Measurements from ENCODE around the gene WNK3. TPM values are rescaled to one million over a fixed set of nuclear protein-coding genes. Genes with fewer than 3 reads are reported as not detected.

The WNK3 gene
- total and polyA plus RNA-seq, 2 of the 13 experiments (the other 11 are each of a cell fraction or from before 2014, with no cell fraction given), result 0.12 to 0.62 TPM

DNA sequence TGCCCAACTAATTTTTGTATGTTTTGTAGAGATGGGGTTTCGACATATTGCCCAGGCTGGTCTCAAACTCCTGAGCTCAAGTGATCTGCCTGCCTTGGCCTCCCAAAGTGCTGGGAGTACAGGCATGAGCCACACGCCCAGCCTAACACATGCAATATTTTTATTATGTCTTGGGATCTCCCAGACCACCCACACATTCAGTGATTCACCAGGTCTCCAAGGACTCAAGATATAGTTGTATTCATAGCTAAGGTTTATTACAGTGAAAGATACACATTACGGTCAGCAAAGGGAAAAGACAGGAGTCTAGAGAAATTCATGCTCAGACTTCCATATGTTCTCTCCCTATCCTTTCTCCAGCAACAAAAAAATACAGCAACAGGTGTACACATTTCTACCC is 149.3 kb downstream of the WNK3 start:
- ATAC-seq, result no peak
- intact Hi-C loops (cut with micrococcal nuclease; ENCODE audit: unreplicated experiment) (no loop called here), in situ Hi-C loops (cut with HindIII; ENCODE audit: extremely low pct_ligation_motif_present, low pct_unique_long_range_greater_than_20kb) (no loop called here)
- no peaks in the 10 kb centered on the region for H3K9me3 ChIP-seq (ENCODE audit: low read length)
- no peaks in the 10 kb centered on the region for H3K27me3 ChIP-seq (ENCODE audit: control insufficient read depth in 1 of 2, insufficient read depth in 2 of 2, low read length in 2 of 2)
- H3K79me2 ChIP-seq (ENCODE audit: insufficient read depth, low read length), result no peaks in the 10 kb centered on the region
- no peaks in the 10 kb centered on the region for H3K36me3 ChIP-seq (replicated peaks in 1 of 2; ENCODE audit: control insufficient read depth in 1 of 2, insufficient read depth in 2 of 2, low read length in 2 of 2)
- BruUV-seq (replicated peaks), result no TSS peak
- H3K4me1 ChIP-seq (ENCODE audit: insufficient read depth, low read length), result no peaks in the 10 kb centered on the region
- CTCF ChIA-PET (ENCODE audit: low intra/inter-chr PET ratio, low total read pairs), result no interaction called here
- H3K4me2 ChIP-seq (ENCODE audit: low read depth, low read length), result no peak overlapping the region
- no peak overlapping the region for H3K27ac ChIP-seq (ENCODE audit: extremely low read length, insufficient read depth, low read length)
- no peak for FAIRE-seq
- H3K9ac ChIP-seq (ENCODE audit: insufficient read depth, low read depth, low read length), result no peak overlapping the region
- H3K4me3 ChIP-seq (replicated peaks in 1 of 3; ENCODE audit: insufficient read depth in 1 of 3, low read depth in 2 of 3, low read length in 3 of 3), result no peak overlapping the region
- POLR2A ChIA-PET, result no interaction called here
- DNase-seq (ENCODE audit: low spot score), result no peak
- 61% methylated on average over 2 of the region's 3 CpGs for WGBS (ENCODE audit: low lambda C conversion rate)
- no peak overlapping the region for H2AFZ ChIP-seq (ENCODE audit: low read length)
- TF ChIP-seq HDAC2 (CRISPR knock-in tag; IDR thresholded peaks at IDR 0.05) (no peak), ZFYVE20 (CRISPR knock-in tag; IDR thresholded peaks at IDR 0.05; ENCODE audit: borderline replicate concordance, low read depth) (no peak), KAT8 (CRISPR knock-in tag; IDR thresholded peaks at IDR 0.05) (no peak), ZNF841 (CRISPR knock-in tag; IDR thresholded peaks at IDR 0.05; ENCODE audit: borderline replicate concordance) (no peak), CEBPB (IDR thresholded peaks at IDR 0.05; ENCODE audit: borderline replicate concordance, low read depth, low read length) (no peak), ZFP1 (CRISPR knock-in tag; IDR thresholded peaks at IDR 0.05) (no peak), SNRNP70 (IDR thresholded peaks at IDR 0.05; ENCODE audit: low read depth, low read length) (no peak), KDM5B (CRISPR knock-in tag; IDR thresholded peaks at IDR 0.05; ENCODE audit: borderline replicate concordance) (no peak), RAD21 (CRISPR knock-in tag; IDR thresholded peaks at IDR 0.05) (no peak), BRCA1 (CRISPR knock-in tag; IDR thresholded peaks at IDR 0.05) (no peak), SRY (CRISPR knock-in tag; IDR thresholded peaks at IDR 0.05) (no peak), ZMYM4 (CRISPR knock-in tag; IDR thresholded peaks at IDR 0.05) (no peak)
- TF ChIP-seq, protein P1, sequence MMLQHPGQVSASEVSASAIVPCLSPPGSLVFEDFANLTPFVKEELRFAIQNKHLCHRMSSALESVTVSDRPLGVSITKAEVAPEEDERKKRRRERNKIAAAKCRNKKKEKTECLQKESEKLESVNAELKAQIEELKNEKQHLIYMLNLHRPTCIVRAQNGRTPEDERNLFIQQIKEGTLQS (CRISPR knock-in tag; IDR thresholded peaks at IDR 0.05), result no peak
- TF ChIP-seq, protein P2, sequence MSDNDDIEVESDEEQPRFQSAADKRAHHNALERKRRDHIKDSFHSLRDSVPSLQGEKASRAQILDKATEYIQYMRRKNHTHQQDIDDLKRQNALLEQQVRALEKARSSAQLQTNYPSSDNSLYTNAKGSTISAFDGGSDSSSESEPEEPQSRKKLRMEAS (IDR thresholded peaks at IDR 0.05), result no peak
- H4K20me1 ChIP-seq (ENCODE audit: insufficient read depth, low read length), result no peaks in the 10 kb centered on the region
